H54 (cell line): ENCODE measurements around the gene PLIN4.

ENCODE experiments used
- DNase-seq: peaks from one replicate; pipeline ENCODE4 v3.0.0; 2011; ENCODE audit warnings: low spot score, mixed read lengths; ENCODE audit not compliant: insufficient read length
- FAIRE-seq: peaks from 3 replicates; lab custom pipeline; 2011; peaks lifted over from hg19 to GRCh38; lab: Jason Lieb, UNC
- POLR2A ChIP-seq: IDR thresholded peaks from 2 replicates; pipeline ENCODE4 v1.6.1; 2011; ENCODE audit warnings: low read depth, mild to moderate bottlenecking, low read length

Gene PLIN4

DNA sequence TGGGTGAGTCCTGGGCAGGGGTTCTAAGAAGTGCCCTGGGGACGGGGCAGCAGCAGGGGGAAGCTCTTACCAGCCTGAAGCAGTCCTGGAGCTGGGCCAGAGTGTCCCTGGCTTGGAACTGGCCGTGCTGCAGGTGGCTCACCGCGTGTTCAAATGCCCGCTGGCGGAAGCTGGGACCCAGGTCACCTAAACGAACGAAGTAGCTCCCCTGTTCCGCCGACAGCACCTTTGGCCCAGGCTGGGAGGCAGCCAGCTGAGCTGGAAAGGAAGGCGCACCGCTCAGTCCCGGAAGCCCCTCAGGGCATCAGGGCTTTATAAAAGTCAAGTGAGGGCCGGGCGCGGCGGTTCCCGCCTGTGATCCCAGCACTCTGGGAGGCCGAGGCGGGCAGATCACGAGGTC lies 9.6 kb downstream of the PLIN4 start:
- FAIRE-seq (no peak), DNase-seq (no peak)
- TF ChIP-seq POLR2A = no peak

DNA sequence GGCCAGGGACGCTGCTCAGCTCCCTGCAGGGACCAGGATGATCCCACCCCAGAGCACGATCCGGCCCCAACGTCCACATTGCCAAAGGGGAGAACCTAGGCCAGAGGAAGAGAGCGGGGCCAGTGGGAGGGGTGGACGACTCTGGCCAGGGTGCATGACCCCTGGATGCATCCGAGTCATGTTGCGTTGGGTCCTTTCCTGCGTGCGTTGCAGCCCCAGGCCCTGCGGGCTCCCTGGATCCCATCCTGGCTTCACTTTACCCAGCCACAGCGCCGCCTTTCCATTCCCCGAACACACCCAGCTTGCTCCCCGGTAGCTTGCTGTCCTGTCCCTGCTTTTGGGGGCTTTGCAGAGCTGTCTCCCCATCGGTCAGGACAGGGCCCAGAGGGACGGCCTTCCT lies 10.5 kb downstream of the PLIN4 start:
- no peak for TF ChIP-seq POLR2A
- FAIRE-seq (no peak), DNase-seq (no peak)

DNA sequence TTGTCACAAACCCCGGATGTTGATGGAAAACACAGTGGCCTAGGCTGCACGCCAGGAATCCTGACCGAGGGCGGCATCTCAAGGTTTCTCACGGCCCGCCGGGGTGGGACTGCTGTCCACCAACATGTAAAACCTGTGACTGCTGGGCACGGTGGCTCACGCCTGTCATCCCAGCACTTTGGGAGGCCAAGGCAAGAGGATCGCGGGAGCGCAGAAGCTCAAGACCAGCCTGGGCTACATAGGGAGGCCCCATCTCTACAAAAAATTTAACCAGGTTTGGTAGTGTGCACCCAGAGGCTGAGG lies 11.2 kb downstream of the PLIN4 start:
- FAIRE-seq = no peak
- TF ChIP-seq POLR2A = no peak
- no peak for DNase-seq

DNA sequence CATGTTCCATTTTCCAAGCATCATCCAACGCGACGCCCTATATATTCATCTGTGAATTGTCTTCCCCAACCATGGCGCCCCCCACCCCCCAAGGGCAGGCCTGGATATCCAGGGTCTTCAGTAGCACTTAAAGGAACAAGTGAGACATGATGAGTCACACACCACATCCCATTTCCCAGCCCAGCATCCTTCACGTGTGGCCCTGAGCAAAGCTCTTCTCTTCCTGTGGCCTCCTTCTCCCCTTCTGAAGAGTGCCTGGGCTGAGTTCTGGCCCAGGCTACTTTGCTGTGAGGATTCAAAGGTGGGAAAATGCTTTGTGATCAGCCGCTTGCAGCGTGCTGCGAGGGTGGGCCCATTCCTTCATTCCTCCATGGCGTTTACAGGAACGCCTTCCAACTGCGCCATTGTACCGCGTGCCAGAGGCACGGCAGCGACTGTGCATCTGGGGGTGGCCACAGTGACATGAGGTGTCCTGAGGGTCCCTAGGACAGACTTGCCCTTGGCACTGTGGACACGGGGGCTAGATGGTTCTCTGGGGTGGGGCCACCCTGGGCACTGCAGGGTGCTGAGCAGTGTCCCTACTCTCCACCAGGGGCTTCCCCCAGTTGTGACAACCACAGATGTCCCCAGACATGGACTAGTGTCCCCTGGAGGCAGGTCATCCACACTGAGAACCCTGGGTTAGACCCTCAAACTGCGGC lies 11.7 kb downstream of the PLIN4 start:
- no peak for TF ChIP-seq POLR2A
- DNase-seq (peak; percentile 53), FAIRE-seq (peak; percentile 38)

DNA sequence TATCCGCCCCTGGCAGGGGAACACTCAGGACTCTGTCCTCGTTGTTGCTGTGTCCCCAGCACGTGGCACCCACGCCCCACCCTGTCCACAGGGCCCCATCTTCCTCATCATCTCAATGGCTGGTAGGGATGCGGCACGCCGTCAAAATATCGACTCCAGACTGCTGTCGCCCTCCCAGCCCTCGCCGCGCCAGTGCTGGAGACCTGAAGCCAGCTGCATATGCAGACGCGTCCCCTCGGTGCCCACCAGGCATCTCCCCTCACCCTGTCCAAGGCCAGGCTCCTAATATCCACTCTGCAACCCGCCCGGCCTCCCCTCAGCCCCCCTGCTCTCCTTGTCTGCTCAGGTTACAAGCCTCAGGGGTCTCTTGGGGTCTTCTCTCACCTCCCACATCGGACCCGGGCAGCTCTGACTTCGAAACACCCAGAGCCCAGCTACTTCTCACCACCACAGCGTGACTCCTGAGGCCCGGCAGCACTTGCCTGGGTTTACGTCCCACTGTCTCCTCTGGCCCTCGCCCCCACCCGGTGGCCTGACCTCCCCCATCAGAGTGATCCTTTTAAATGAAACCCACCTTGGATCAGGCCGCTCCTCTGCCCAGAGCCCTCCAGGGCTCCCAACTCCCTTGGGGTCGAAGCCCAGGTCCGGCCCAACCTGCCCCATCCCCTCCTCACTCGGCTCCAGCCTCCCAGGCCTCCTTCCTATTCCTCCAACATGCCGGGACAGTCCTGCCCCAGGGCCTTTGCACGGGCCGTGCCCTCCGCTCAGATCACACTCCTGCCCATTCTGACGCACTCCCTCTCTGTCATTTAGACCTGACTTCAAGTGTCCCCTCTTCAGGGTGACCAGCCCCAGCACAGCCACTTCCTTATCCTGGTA lies 12.5 kb downstream of the PLIN4 start:
- no peak for TF ChIP-seq POLR2A
- DNase-seq (no peak), FAIRE-seq (no peak)

DNA sequence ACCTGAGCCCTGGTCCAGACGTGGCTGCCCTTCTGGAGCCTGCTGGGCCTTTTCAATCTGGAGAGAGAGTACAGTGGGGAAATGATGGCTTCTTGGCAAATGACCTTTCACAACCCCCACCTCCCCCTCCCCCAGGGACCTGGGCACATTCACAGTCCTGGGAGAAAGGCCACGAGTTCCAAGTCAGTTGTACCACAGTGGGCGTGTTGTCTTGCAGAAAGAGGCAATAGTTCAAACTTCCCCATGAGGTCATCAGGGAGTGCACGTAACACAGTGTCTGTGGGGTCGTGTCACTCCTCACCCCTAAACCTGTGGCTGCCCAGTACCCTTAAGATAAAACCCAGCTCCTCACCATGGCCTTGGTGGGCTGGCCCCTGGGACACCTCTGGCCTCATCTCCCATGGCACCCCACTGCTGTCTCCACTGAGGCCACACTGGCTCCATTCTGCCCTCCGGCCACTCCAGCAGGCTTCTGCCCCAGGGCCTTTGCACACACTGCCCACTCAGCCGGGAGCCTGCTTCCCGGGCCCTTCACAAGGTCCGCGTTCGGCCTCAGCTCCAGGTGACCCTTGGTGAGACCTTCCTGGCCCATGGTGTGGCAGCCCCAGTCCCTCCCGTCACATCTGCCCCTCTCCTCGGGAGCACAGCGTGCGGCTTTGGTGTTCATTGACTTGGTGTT lies 13.3 kb downstream of the PLIN4 start:
- DNase-seq (no peak), FAIRE-seq (no peak)
- TF ChIP-seq POLR2A = no peak

DNA sequence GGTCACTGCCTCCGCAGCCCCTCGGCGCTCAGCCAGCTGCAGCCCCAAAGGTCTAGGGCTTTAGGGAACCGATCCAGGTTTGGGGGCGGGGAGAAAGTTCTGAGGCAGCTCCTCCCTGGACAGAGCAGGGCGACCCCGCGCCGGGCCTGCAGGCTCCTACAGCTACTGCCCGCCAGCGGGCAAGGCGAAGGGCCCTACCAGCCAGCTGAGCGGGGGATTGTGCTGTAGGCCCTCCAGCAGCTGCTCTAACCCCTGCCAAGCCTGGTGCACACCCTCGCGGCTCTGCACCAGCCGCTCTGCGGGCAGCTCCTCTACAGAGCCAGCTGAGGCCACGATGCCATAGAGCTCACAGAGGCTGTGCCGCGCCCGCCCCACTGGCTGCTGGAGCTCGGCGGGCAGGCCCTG lies 14.0 kb downstream of the PLIN4 start:
- no peak for TF ChIP-seq POLR2A
- FAIRE-seq (no peak), DNase-seq (no peak)

DNA sequence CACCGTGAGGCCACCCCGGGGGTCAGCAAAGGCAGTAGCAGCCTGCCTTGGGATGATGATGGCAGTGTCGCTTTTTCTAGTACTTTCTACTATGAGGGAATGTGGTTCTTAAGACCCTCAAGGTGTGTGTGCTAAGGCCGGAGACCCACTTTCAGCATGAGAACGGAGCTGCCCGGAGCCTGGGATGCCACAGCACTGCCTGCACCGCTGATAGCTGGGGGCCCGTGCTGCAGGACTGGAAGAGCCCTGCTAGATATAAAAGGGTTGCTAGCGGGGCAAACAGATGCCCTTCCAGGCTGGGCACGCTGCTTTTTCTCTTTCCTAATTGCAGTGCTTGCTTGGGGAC lies 14.5 kb downstream of the PLIN4 start:
- DNase-seq (no peak), FAIRE-seq (no peak)
- TF ChIP-seq POLR2A = no peak

DNA sequence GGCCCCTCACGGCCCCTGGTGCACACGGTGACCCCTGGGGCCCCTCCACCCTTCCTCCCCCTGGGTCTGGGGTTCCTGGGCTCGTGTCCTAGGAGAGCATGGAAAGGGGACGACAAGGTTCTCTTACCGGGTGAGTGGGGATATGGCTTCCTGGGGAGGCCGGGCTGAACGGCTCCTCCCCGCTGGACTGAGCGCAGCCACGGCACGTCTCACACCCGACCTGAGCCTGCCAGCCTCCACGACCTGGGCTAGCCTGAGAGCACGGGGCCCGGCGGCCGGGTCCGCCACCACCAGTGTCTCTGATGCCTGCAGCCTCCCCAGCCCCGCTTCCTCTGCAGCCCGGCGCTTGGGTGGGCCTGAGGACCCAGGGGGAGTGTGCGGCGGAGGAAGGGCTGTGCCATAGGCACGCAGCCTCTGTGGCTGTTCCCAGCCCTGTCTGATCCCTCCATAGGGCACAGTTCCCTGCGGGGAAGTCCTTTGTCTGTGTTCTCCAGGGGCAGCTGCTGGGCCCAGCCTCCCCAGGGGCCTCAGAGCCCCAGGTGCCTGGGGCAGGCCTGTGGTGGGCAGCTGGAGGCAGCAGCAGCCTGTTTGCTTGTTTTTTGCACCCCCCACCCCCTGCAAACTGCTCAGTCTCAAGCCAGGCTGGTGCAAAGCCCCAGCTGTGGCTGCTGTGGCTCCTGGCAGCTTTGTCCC lies 15.0 kb downstream of the PLIN4 start:
- DNase-seq = no peak
- no peak for TF ChIP-seq POLR2A
- no peak for FAIRE-seq

DNA sequence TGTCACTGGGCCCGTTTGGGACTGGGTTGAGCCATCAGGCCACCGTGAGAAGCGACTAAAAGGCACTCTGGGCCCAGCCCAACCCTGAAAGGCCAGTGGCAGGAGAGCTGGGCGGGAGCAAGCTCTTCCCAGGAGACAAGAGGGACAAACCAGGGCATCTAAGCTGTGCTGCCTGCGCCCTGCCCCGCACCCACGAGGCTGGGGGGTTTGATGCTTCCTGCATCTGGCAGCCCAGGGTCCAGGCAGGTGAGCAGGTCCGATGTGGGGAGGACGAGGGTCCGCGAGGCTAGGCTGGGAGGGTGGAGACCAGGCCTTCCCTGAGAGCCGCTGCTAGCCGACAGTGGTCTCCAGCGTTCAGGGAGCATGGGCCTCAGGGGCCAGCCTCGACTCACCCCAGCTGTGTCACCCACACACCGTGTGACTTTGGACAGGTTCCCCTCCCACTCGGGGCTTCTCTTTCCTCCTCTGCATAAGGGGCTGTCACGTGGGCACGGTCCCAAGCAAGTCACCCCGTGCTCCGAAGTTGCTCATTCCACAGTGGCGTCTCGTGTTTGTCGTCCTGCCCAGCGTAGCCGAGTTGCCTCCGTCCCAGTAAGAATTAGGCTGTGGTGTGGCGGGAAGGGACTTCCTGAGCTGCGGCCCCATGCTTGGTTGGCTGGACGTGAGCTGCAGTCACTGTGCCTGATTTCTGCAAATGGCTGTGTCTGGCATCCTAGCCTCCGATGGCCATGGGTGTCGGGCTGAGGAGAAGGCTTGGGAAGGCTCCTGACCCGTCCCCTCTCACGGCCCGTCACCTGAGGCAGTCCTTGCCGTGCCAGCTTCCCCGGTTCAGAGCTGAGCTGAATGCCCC lies 15.8 kb downstream of the PLIN4 start:
- TF ChIP-seq POLR2A = no peak
- DNase-seq (no peak), FAIRE-seq (no peak)

DNA sequence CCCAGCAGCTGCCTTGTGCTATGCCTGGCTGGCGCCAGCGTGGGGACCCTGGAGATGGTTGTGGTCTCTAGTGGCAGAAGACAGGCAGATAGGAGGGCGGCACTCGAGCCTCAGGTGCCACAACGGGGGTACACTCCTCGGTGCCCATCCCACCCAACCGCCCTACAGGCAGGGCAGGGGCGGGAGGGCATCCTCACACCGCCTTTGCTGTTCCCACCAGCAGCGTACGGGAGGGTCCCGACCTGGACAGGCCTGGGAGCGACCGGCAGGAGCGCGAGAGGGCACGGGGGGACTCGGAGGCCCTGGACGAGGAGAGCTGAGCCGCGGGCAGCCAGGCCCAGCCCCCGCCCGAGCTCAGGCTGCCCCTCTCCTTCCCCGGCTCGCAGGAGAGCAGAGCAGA lies 16.6 kb downstream of the PLIN4 start:
- no peak for TF ChIP-seq POLR2A
- DNase-seq (no peak), FAIRE-seq (no peak)

DNA sequence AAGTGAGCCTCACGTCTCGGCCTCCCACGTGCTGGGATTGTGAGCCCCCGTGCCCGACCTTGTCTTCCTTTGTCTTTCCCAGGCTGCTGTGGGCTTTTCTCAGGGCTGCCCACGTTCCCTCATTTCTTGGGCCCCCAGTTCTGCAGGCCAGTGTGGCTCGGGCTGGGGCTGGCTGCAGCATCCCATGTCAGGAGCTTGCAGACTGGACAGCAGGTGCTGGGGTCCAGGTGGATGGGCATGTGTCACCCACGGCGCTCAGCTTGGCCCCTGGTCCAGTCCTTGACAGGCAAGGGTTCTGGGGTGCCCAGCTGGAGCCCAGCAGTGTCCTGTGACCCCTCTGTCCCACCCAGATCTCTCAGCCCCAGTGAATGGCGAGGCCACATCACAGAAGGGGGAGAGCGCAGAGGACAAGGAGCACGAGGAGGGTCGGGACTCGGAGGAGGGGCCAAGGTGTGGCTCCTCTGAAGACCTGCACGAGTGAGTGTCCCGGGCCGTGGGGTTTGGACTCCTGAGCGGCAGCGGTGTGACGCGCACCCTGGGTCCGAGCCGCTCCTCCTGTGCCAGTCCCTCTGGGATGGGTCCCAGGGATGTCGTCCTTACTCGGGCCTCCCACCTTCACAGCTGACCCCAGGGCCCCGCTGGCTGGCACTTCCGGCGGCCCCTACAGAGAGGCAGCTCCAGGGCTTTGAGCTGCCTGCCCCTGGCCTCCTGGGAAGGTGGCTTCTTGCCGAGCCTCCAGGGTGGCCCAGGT lies 17.3 kb downstream of the PLIN4 start:
- DNase-seq (no peak), FAIRE-seq (no peak)
- TF ChIP-seq POLR2A = no peak

DNA sequence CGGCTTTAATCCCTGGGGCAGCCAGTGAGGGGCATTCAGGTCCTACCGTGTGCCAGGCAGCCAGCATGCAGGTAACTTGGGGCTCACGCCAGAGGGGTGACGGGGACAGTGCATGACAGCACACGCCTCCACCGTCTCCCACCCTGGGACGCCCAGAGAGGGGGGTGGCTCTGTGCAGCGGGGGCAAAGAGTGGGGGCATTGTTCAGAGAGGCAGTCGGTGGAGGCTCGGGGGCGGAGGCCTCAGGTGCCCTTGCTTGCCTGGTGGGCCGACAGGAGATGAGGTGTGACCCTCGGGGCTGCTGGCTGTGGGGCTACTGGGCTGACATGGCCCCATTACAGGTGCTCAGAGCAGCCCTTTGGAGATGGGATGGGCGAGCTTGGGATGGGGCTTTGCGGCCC lies 18.4 kb downstream of the PLIN4 start:
- no peak for TF ChIP-seq POLR2A
- no peak for DNase-seq
- no peak for FAIRE-seq
